ENCODE measurements around the gene YIF1B. TPM values are rescaled to one million over a fixed set of nuclear protein-coding genes. Genes with fewer than 3 reads are reported as not detected.
"Not testable (repeated sequence)": the region's sequence is repeated elsewhere in the genome, so short reads cannot be mapped to it uniquely, and the experiment has no call there.

Gene YIF1B
- total RNA-seq, 1 donor from 2014 or later: 29.6 TPM

GRCh38 chr19:38340927-38341326 is 25.2 kb upstream of the YIF1B start:
- Mint-ChIP-seq H3K9me3 (ENCODE audit: low read depth) (peaks cover 3% of the 10 kb centered on the region), H3K4me3 (ENCODE audit: low read depth) (no peak overlapping the region), H3K27ac (no peak overlapping the region), H3K4me1 (ENCODE audit: low read depth) (peaks cover 8% of the 10 kb centered on the region), H3K36me3 (ENCODE audit: insufficient read depth) (peaks cover 11% of the 10 kb centered on the region), H3K27me3 (no peaks in the 10 kb centered on the region)
- DNase-seq (ENCODE audit: low spot score, unreplicated experiment): no peak
- TF ChIP-seq CTCF (IDR thresholded peaks at IDR 0.05; ENCODE audit: unreplicated experiment): no peak

- H3K36me3 Mint-ChIP-seq (ENCODE audit: insufficient read depth); H3K4me1 Mint-ChIP-seq (ENCODE audit: low read depth); DNase-seq (ENCODE audit: low spot score, unreplicated experiment); H3K9me3 Mint-ChIP-seq (ENCODE audit: low read depth); H3K27me3 Mint-ChIP-seq: not testable (repeated sequence)
- Mint-ChIP-seq H3K4me3 (ENCODE audit: low read depth) (peak overlapping the region; percentile 52), H3K27ac (peak overlapping the region; percentile 94)
Measured at GRCh38 chr19:38339011-38339410, 23.3 kb upstream of the YIF1B start.

GRCh38 chr19:38337360-38337653 is 21.6 kb upstream of the YIF1B start:
- DNase-seq (ENCODE audit: low spot score, unreplicated experiment): no peak
- Mint-ChIP-seq H3K4me1 (ENCODE audit: low read depth) (peaks cover 8% of the 10 kb centered on the region), H3K4me3 (ENCODE audit: low read depth) (peak overlapping the region; percentile 93), H3K27ac (peak overlapping the region; percentile 96), H3K36me3 (ENCODE audit: insufficient read depth) (peaks cover 9% of the 10 kb centered on the region), H3K9me3 (ENCODE audit: low read depth) (peaks cover 3% of the 10 kb centered on the region), H3K27me3 (no peaks in the 10 kb centered on the region)
- no peak for TF ChIP-seq CTCF (IDR thresholded peaks at IDR 0.05; ENCODE audit: unreplicated experiment)

- Mint-ChIP-seq H3K9me3 (ENCODE audit: low read depth) (peaks cover 3% of the 10 kb centered on the region), H3K4me1 (ENCODE audit: low read depth) (peaks cover 8% of the 10 kb centered on the region), H3K36me3 (ENCODE audit: insufficient read depth) (peaks cover 9% of the 10 kb centered on the region), H3K4me3 (ENCODE audit: low read depth) (peak overlapping the region; percentile 93), H3K27me3 (no peaks in the 10 kb centered on the region), H3K27ac (peak overlapping the region; percentile 96)
- peak; percentile 91 for DNase-seq (ENCODE audit: low spot score, unreplicated experiment)
- TF ChIP-seq CTCF (IDR thresholded peaks at IDR 0.05; ENCODE audit: unreplicated experiment): no peak
Measured at GRCh38 chr19:38336638-38337359, 21.1 kb upstream of the YIF1B start.

- H3K9me3 Mint-ChIP-seq (ENCODE audit: low read depth): peaks cover 3% of the 10 kb centered on the region
- peaks cover 9% of the 10 kb centered on the region for H3K36me3 Mint-ChIP-seq (ENCODE audit: insufficient read depth)
Measured at GRCh38 chr19:38335949-38336637, 20.3 kb upstream of the YIF1B start.

More at GRCh38 chr19:38335949-38336637, 20.3 kb upstream of the YIF1B start:
- Mint-ChIP-seq H3K4me1 (ENCODE audit: low read depth) (peaks cover 8% of the 10 kb centered on the region), H3K27ac (peak overlapping the region; percentile 96), H3K4me3 (ENCODE audit: low read depth) (peak overlapping the region; percentile 93), H3K27me3 (no peaks in the 10 kb centered on the region)
- TF ChIP-seq CTCF (IDR thresholded peaks at IDR 0.05; ENCODE audit: unreplicated experiment): no peak
- peak; percentile 82 for DNase-seq (ENCODE audit: low spot score, unreplicated experiment)
